ENCODE results near the gene TMBIM6.

DNA sequence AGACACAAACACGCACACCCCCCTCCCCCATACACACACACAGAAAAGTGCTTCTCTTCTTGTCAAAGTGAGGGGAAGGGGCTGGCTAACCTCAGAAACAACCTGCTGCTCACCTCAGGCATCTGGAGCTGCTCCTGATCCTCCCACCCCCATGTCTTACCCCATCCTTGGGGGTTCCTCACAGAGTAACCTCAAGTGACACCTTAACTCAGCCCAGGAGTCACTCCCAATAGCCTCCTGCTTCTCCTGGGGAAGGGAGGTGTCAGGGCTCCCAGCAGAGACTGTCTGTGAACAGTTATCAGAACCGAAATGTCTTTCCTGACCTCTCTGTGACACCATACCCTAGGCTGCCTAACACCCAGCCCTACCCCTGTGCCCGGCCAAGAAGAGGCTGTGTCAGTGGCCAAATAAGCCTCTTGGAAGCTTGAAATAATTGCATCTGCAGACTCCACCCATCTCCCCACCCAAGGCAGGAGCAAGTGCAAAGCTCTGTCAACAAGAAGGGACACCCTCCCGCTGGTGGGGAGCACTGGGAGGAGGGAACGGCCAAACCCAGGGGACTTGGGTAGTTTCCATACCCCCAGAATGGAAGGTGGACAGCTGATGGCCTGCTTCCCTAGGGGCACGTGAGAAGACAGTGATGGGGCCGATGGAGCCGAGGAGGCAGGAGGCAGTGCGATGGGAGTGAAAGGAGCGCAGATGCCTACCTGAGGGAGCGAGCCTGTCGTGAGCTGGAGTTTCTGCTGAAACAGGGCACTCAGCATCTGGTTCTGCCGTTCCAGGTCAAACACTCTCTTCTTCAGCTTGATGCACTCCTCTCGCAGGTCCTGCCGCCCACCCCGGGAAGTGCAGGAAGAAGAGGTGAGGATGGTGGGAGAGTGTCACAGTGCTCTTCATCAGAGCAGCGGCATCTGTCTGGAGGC, 60.0 kb downstream of the TMBIM6 start:
- TF ChIP-seq, protein P1, sequence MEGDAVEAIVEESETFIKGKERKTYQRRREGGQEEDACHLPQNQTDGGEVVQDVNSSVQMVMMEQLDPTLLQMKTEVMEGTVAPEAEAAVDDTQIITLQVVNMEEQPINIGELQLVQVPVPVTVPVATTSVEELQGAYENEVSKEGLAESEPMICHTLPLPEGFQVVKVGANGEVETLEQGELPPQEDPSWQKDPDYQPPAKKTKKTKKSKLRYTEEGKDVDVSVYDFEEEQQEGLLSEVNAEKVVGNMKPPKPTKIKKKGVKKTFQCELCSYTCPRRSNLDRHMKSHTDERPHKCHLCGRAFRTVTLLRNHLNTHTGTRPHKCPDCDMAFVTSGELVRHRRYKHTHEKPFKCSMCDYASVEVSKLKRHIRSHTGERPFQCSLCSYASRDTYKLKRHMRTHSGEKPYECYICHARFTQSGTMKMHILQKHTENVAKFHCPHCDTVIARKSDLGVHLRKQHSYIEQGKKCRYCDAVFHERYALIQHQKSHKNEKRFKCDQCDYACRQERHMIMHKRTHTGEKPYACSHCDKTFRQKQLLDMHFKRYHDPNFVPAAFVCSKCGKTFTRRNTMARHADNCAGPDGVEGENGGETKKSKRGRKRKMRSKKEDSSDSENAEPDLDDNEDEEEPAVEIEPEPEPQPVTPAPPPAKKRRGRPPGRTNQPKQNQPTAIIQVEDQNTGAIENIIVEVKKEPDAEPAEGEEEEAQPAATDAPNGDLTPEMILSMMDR (IDR thresholded peaks at IDR 0.05; ENCODE audit: low read depth, low read length, poor library complexity, severe bottlenecking): no peak
- TF ChIP-seq EZH2phosphoT487 (IDR thresholded peaks at IDR 0.05; ENCODE audit: borderline replicate concordance, low read length): no peak
